Measurements from ENCODE around the gene CD44.

- no peak for TF ChIP-seq POLR2A (IDR thresholded peaks at IDR 0.05; ENCODE audit: low read depth)
- TF ChIP-seq CTCF (IDR thresholded peaks at IDR 0.05) = no peak
Measured at GRCh38 chr11:35179466-35180135, 40.6 kb downstream of the CD44 start.
